NK-92 (cell line): Measurements from ENCODE around the gene CNOT10.
"Not testable (repeated sequence)": the region's sequence is repeated elsewhere in the genome, so short reads cannot be mapped to it uniquely, and the experiment has no call there.

ENCODE experiments used
- DNase-seq: peaks from one replicate; lab custom pipeline; 2025; ENCODE audit not compliant: unreplicated experiment; lab: John Stamatoyannopoulos, UW

Gene CNOT10

GRCh38 chr3:32751377-32751776, 66.4 kb downstream of the CNOT10 start:
- DNase-seq, result no peak

- DNase-seq, result no peak
Observed at GRCh38 chr3:32755761-32756160, 70.8 kb downstream of the CNOT10 start.

- no peak for DNase-seq
Observed at GRCh38 chr3:32757618-32758374, 72.8 kb downstream of the CNOT10 start.

- no peak for DNase-seq
Observed at GRCh38 chr3:32758375-32758753, 73.4 kb downstream of the CNOT10 start.

GRCh38 chr3:32759342-32759741, 74.4 kb downstream of the CNOT10 start:
- DNase-seq, result no peak

- DNase-seq, result no peak
Observed at GRCh38 chr3:32764481-32764880, 79.5 kb downstream of the CNOT10 start.

GRCh38 chr3:32778389-32778788, 93.4 kb downstream of the CNOT10 start:
- no peak for DNase-seq

GRCh38 chr3:32780071-32780734, 95.2 kb downstream of the CNOT10 start:
- DNase-seq, result no peak

GRCh38 chr3:32780735-32781210, 95.8 kb downstream of the CNOT10 start:
- DNase-seq, result no peak

GRCh38 chr3:32781211-32781968, 96.4 kb downstream of the CNOT10 start:
- DNase-seq, result no peak

- not testable (repeated sequence) for DNase-seq
Observed at GRCh38 chr3:32781969-32782270, 96.9 kb downstream of the CNOT10 start.

- no peak for DNase-seq
Observed at GRCh38 chr3:32782407-32782806, 97.4 kb downstream of the CNOT10 start.

- no peak for DNase-seq
Observed at GRCh38 chr3:32791833-32792232, 106.8 kb downstream of the CNOT10 start.

GRCh38 chr3:32794487-32795308, 109.7 kb downstream of the CNOT10 start:
- DNase-seq, result no peak

- DNase-seq, result not testable (repeated sequence)
Observed at GRCh38 chr3:32796384-32796950, 111.5 kb downstream of the CNOT10 start.

GRCh38 chr3:32797776-32798175, 112.8 kb downstream of the CNOT10 start:
- no peak for DNase-seq

- not testable (repeated sequence) for DNase-seq
Observed at GRCh38 chr3:32801440-32801839, 116.5 kb downstream of the CNOT10 start.

GRCh38 chr3:32813180-32813579, 128.2 kb downstream of the CNOT10 start:
- no peak for DNase-seq

- DNase-seq, result no peak
Observed at GRCh38 chr3:32814361-32814760, 129.4 kb downstream of the CNOT10 start.

- DNase-seq, result no peak
Observed at GRCh38 chr3:32815841-32816438, 131.0 kb downstream of the CNOT10 start.
